DMS 273 treated with DMSO at 0.1 percent for 48 hours (cell line): ENCODE data around the gene YTHDF2.
"Not testable (repeated sequence)": the region's sequence is repeated elsewhere in the genome, so short reads cannot be mapped to it uniquely, and the experiment has no call there.

Source experiments
- DNase-seq: peaks from one replicate; lab custom pipeline; 2025; lab: John Stamatoyannopoulos, UW

The YTHDF2 gene

GRCh38 chr1:28759257-28759656, 22.5 kb downstream of the YTHDF2 start:
- DNase-seq: no peak

GRCh38 chr1:28761189-28761588, 24.4 kb downstream of the YTHDF2 start:
- DNase-seq: no peak

- DNase-seq: no peak
Observed at GRCh38 chr1:28766532-28767183, 29.9 kb downstream of the YTHDF2 start.

GRCh38 chr1:28770601-28771165, 33.9 kb downstream of the YTHDF2 start:
- DNase-seq: no peak

- not testable (repeated sequence) for DNase-seq
Observed at GRCh38 chr1:28771921-28772320, 35.2 kb downstream of the YTHDF2 start.

- no peak for DNase-seq
Observed at GRCh38 chr1:28773105-28773504, 36.4 kb downstream of the YTHDF2 start.

- no peak for DNase-seq
Observed at GRCh38 chr1:28775121-28775942, 38.6 kb downstream of the YTHDF2 start.

GRCh38 chr1:28776341-28776740, 39.6 kb downstream of the YTHDF2 start:
- DNase-seq: no peak

GRCh38 chr1:28778021-28778420, 41.3 kb downstream of the YTHDF2 start:
- no peak for DNase-seq

GRCh38 chr1:28779751-28780408, 43.1 kb downstream of the YTHDF2 start:
- no peak for DNase-seq

GRCh38 chr1:28781305-28781704, 44.6 kb downstream of the YTHDF2 start:
- DNase-seq: no peak

GRCh38 chr1:28782011-28782410, 45.3 kb downstream of the YTHDF2 start:
- DNase-seq: no peak

- DNase-seq: no peak
Observed at GRCh38 chr1:28783363-28783762, 46.6 kb downstream of the YTHDF2 start.

- no peak for DNase-seq
Observed at GRCh38 chr1:28789412-28789811, 52.7 kb downstream of the YTHDF2 start.

- DNase-seq: no peak
Observed at GRCh38 chr1:28789816-28790215, 53.1 kb downstream of the YTHDF2 start.

GRCh38 chr1:28790377-28791035, 53.8 kb downstream of the YTHDF2 start:
- no peak for DNase-seq

GRCh38 chr1:28791929-28792328, 55.2 kb downstream of the YTHDF2 start:
- DNase-seq: not testable (repeated sequence)

- no peak for DNase-seq
Observed at GRCh38 chr1:28792644-28793121, 55.9 kb downstream of the YTHDF2 start.

GRCh38 chr1:28794582-28794981, 57.8 kb downstream of the YTHDF2 start:
- DNase-seq: not testable (repeated sequence)

GRCh38 chr1:28796352-28797211, 59.8 kb downstream of the YTHDF2 start:
- no peak for DNase-seq

GRCh38 chr1:28800324-28800723, 63.6 kb downstream of the YTHDF2 start:
- no peak for DNase-seq
